ENCODE data around the gene SLF2. TPM values are rescaled to one million over a fixed set of nuclear protein-coding genes. Genes with fewer than 3 reads are reported as not detected.

Gene SLF2
- total and polyA plus RNA-seq, 9 of the 15 experiments (the other 6 are each of a cell fraction or from before 2014, with no cell fraction given) = 1.7 to 18.4 (median 7.8) TPM

DNA sequence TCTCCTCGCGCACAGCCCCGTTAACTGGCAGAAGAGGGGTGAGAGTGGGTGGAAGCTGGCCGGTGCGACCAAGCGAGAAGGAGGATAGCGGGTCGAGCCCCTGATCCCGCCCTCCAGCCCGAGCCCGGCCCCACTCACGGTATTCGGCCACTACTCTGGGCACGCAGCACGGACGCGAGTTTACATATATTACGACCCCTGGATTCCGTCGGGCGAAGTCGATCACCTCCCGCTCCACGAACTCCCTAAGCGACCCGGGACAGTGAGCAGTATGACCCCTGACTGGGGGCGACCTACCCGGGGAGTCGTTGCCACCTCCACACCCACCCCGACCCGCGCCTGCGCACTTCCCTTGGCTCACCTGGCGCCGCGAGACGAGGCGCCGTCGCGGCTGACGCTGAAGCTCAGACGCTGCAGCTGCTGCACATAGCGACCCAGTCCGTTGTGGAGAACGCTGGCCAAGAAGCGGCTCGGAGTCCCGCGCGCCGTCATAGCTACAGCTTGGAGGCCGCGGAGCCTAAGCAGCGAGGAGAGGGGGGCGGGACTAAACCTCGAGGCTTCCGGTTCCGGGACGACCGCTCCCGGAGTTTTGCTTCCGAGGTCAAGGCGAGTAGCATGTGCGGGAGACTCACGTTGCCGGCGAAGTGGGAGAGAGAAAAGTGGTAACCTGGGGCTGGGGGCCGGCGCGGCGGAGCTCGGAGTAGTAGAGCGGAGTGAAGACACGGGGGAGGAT, 74.4 kb downstream of the SLF2 start, which contains the start of the genes MRPL43 and TWNK (continued):
- TF ChIP-seq, protein P1, sequence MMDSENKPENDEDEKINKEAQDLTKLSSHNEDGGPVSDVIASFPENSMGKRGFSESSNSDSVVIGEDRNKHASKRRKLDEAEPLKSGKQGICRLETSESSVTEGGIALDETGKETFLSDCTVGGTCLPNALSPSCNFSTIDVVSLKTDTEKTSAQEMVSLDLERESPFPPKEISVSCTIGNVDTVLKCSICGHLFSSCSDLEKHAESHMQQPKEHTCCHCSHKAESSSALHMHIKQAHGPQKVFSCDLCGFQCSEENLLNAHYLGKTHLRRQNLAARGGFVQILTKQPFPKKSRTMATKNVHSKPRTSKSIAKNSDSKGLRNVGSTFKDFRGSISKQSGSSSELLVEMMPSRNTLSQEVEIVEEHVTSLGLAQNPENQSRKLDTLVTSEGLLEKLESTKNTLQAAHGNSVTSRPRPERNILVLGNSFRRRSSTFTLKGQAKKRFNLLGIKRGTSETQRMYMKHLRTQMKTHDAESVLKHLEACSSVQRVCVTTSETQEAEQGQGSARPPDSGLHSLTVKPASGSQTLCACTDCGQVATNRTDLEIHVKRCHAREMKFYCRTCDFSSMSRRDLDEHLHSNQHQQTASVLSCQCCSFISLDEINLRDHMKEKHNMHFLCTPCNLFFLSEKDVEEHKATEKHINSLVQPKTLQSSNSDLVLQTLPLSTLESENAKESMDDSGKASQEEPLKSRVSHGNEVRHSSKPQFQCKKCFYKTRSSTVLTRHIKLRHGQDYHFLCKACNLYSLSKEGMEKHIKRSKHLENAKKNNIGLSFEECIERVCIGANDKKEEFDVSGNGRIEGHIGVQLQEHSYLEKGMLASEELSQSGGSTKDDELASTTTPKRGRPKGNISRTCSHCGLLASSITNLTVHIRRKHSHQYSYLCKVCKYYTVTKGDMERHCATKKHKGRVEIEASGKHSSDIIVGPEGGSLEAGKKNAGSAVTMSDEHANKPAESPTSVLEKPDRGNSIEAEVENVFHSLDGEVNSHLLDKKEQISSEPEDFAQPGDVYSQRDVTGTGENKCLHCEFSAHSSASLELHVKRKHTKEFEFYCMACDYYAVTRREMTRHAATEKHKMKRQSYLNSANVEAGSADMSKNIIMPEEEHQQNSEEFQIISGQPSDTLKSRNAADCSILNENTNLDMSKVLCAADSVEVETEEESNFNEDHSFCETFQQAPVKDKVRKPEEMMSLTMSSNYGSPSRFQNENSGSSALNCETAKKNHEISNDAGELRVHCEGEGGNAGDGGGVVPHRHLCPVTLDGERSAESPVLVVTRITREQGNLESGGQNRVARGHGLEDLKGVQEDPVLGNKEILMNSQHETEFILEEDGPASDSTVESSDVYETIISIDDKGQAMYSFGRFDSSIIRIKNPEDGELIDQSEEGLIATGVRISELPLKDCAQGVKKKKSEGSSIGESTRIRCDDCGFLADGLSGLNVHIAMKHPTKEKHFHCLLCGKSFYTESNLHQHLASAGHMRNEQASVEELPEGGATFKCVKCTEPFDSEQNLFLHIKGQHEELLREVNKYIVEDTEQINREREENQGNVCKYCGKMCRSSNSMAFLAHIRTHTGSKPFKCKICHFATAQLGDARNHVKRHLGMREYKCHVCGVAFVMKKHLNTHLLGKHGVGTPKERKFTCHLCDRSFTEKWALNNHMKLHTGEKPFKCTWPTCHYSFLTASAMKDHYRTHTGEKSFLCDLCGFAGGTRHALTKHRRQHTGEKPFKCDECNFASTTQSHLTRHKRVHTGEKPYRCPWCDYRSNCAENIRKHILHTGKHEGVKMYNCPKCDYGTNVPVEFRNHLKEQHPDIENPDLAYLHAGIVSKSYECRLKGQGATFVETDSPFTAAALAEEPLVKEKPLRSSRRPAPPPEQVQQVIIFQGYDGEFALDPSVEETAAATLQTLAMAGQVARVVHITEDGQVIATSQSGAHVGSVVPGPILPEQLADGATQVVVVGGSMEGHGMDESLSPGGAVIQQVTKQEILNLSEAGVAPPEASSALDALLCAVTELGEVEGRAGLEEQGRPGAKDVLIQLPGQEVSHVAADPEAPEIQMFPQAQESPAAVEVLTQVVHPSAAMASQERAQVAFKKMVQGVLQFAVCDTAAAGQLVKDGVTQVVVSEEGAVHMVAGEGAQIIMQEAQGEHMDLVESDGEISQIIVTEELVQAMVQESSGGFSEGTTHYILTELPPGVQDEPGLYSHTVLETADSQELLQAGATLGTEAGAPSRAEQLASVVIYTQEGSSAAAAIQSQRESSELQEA (IDR thresholded peaks at IDR 0.05; ENCODE audit: low read depth) = no peak
- TF ChIP-seq, protein P2, sequence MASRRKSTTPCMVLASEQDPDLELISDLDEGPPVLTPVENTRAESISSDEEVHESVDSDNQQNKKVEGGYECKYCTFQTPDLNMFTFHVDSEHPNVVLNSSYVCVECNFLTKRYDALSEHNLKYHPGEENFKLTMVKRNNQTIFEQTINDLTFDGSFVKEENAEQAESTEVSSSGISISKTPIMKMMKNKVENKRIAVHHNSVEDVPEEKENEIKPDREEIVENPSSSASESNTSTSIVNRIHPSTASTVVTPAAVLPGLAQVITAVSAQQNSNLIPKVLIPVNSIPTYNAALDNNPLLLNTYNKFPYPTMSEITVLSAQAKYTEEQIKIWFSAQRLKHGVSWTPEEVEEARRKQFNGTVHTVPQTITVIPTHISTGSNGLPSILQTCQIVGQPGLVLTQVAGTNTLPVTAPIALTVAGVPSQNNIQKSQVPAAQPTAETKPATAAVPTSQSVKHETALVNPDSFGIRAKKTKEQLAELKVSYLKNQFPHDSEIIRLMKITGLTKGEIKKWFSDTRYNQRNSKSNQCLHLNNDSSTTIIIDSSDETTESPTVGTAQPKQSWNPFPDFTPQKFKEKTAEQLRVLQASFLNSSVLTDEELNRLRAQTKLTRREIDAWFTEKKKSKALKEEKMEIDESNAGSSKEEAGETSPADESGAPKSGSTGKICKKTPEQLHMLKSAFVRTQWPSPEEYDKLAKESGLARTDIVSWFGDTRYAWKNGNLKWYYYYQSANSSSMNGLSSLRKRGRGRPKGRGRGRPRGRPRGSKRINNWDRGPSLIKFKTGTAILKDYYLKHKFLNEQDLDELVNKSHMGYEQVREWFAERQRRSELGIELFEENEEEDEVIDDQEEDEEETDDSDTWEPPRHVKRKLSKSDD (conservative IDR thresholded peaks at IDR 0.05; ENCODE audit: low read length) = no peak
- TF ChIP-seq, protein P3, sequence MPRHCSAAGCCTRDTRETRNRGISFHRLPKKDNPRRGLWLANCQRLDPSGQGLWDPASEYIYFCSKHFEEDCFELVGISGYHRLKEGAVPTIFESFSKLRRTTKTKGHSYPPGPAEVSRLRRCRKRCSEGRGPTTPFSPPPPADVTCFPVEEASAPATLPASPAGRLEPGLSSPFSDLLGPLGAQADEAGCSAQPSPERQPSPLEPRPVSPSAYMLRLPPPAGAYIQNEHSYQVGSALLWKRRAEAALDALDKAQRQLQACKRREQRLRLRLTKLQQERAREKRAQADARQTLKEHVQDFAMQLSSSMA (CRISPR knock-in tag; IDR thresholded peaks at IDR 0.05) = no peak
- TF ChIP-seq POLR3A (IDR thresholded peaks at IDR 0.05; ENCODE audit: borderline replicate concordance, extremely low read depth, insufficient read depth, insufficient read length) = no peak
- TF ChIP-seq SPI1 (IDR thresholded peaks at IDR 0.05; ENCODE audit: borderline replicate concordance, low read depth, low read length) = no peak
- no peak for TF ChIP-seq ZKSCAN3 (CRISPR knock-in tag; IDR thresholded peaks at IDR 0.05)
- TF ChIP-seq, protein P4, sequence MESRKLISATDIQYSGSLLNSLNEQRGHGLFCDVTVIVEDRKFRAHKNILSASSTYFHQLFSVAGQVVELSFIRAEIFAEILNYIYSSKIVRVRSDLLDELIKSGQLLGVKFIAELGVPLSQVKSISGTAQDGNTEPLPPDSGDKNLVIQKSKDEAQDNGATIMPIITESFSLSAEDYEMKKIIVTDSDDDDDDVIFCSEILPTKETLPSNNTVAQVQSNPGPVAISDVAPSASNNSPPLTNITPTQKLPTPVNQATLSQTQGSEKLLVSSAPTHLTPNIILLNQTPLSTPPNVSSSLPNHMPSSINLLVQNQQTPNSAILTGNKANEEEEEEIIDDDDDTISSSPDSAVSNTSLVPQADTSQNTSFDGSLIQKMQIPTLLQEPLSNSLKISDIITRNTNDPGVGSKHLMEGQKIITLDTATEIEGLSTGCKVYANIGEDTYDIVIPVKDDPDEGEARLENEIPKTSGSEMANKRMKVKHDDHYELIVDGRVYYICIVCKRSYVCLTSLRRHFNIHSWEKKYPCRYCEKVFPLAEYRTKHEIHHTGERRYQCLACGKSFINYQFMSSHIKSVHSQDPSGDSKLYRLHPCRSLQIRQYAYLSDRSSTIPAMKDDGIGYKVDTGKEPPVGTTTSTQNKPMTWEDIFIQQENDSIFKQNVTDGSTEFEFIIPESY (CRISPR knock-in tag; IDR thresholded peaks at IDR 0.05) = no peak
- TF ChIP-seq, protein P5, sequence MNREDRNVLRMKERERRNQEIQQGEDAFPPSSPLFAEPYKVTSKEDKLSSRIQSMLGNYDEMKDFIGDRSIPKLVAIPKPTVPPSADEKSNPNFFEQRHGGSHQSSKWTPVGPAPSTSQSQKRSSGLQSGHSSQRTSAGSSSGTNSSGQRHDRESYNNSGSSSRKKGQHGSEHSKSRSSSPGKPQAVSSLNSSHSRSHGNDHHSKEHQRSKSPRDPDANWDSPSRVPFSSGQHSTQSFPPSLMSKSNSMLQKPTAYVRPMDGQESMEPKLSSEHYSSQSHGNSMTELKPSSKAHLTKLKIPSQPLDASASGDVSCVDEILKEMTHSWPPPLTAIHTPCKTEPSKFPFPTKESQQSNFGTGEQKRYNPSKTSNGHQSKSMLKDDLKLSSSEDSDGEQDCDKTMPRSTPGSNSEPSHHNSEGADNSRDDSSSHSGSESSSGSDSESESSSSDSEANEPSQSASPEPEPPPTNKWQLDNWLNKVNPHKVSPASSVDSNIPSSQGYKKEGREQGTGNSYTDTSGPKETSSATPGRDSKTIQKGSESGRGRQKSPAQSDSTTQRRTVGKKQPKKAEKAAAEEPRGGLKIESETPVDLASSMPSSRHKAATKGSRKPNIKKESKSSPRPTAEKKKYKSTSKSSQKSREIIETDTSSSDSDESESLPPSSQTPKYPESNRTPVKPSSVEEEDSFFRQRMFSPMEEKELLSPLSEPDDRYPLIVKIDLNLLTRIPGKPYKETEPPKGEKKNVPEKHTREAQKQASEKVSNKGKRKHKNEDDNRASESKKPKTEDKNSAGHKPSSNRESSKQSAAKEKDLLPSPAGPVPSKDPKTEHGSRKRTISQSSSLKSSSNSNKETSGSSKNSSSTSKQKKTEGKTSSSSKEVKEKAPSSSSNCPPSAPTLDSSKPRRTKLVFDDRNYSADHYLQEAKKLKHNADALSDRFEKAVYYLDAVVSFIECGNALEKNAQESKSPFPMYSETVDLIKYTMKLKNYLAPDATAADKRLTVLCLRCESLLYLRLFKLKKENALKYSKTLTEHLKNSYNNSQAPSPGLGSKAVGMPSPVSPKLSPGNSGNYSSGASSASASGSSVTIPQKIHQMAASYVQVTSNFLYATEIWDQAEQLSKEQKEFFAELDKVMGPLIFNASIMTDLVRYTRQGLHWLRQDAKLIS (CRISPR knock-in tag; IDR thresholded peaks at IDR 0.05) = no peak
